ENCODE data around the gene MYBPH.

GRCh38 chr1:203184467-203184866, 8.8 kb upstream of the MYBPH start:
- TF ChIP-seq ZFP3 (CRISPR knock-in tag; IDR thresholded peaks at IDR 0.05) (no peak), ZNF565 (CRISPR knock-in tag; conservative IDR thresholded peaks at IDR 0.05; ENCODE audit: low read depth) (no peak), CREB5 (CRISPR knock-in tag; IDR thresholded peaks at IDR 0.05; ENCODE audit: low read depth) (no peak), POU6F1 (CRISPR knock-in tag; IDR thresholded peaks at IDR 0.05; ENCODE audit: borderline replicate concordance, low read depth) (no peak), PATZ1 (CRISPR knock-in tag; IDR thresholded peaks at IDR 0.05; ENCODE audit: borderline replicate concordance) (no peak), RARB (CRISPR knock-in tag; IDR thresholded peaks at IDR 0.05) (no peak), TOX (CRISPR knock-in tag; IDR thresholded peaks at IDR 0.05; ENCODE audit: borderline replicate concordance) (no peak), ARNTL (CRISPR knock-in tag; IDR thresholded peaks at IDR 0.05; ENCODE audit: borderline replicate concordance, low read depth) (no peak), ZNF8 (CRISPR knock-in tag; IDR thresholded peaks at IDR 0.05) (no peak), ISL1 (CRISPR knock-in tag; IDR thresholded peaks at IDR 0.05) (no peak), ZFP30 (CRISPR knock-in tag; IDR thresholded peaks at IDR 0.05) (no peak), OSR1 (CRISPR knock-in tag; IDR thresholded peaks at IDR 0.05) (no peak), ESRRG (CRISPR knock-in tag; IDR thresholded peaks at IDR 0.05) (no peak)
